ENCODE data around the gene CALHM6. TPM values are rescaled to one million over a fixed set of nuclear protein-coding genes. Genes with fewer than 3 reads are reported as not detected.

Gene CALHM6
- total and polyA plus RNA-seq, 2 experiments from 2014 or later = 1.2 to 1.6 TPM

GRCh38 chr6:116417661-116418060 lies 43.5 kb upstream of the CALHM6 start (continued):
- TF ChIP-seq ZNF462 (CRISPR knock-in tag; IDR thresholded peaks at IDR 0.05) = no peak
- TF ChIP-seq ZNF114 (CRISPR knock-in tag; IDR thresholded peaks at IDR 0.05) = no peak
- TF ChIP-seq CREB1 (CRISPR knock-in tag; IDR thresholded peaks at IDR 0.05; ENCODE audit: low read depth) = no peak
- no peak for TF ChIP-seq CTCF (conservative IDR thresholded peaks at IDR 0.05; ENCODE audit: low read depth in 2 of 2)
- TF ChIP-seq JUNB (IDR thresholded peaks at IDR 0.05; ENCODE audit: unreplicated experiment) = no peak
- no peak for TF ChIP-seq EZH2phosphoT487 (IDR thresholded peaks at IDR 0.05; ENCODE audit: unreplicated experiment)
- TF ChIP-seq EZH2 (IDR thresholded peaks at IDR 0.05; ENCODE audit: low read depth, unreplicated experiment) = no peak
- no peak for TF ChIP-seq ETS1 (IDR thresholded peaks at IDR 0.05)
- TF ChIP-seq NANOG (IDR thresholded peaks at IDR 0.05; ENCODE audit: borderline replicate concordance) = no peak
